KMS-11 (cell line): ENCODE results near the gene ENO1.
"Not testable (repeated sequence)": the region's sequence is repeated elsewhere in the genome, so short reads cannot be mapped to it uniquely, and the experiment has no call there.

Source experiments
- H2AFZ ChIP-seq: fragments of 200-600 bp; sonication (generic); 2 replicates; pipeline ENCODE4 v1.6.1; 2016; ENCODE audit warnings: antibody characterized with exemption, mixed run types, low read depth
- H3K27ac ChIP-seq: fragments of 200-600 bp; sonication (generic); 2 replicates; pipeline ENCODE4 v1.6.1; 2016; ENCODE audit warnings: mild to moderate bottlenecking, mixed run types
- H3K27me3 ChIP-seq: fragments of 200-600 bp; sonication (generic); 2 replicates; pipeline ENCODE4 v1.6.1; 2017; ENCODE audit warnings: mild to moderate bottlenecking, low read depth, mixed run types, moderate library complexity; ENCODE audit not compliant: insufficient read depth
- H3K36me3 ChIP-seq: fragments of 200-600 bp; sonication (generic); 2 replicates; pipeline ENCODE4 v1.6.1; 2017; ENCODE audit warnings: mild to moderate bottlenecking, mixed run types; ENCODE audit not compliant: insufficient read depth
- H3K4me1 ChIP-seq: fragments of 200-600 bp; sonication (generic); 2 replicates; pipeline ENCODE4 v1.6.1; 2016; ENCODE audit warnings: mild to moderate bottlenecking, low read depth, mixed run types; ENCODE audit not compliant: poor library complexity, severe bottlenecking
- H3K4me2 ChIP-seq: fragments of 200-600 bp; sonication (generic); 2 replicates; pipeline ENCODE4 v1.7.0; 2016; ENCODE audit warnings: mild to moderate bottlenecking, mixed run types
- H3K4me3 ChIP-seq: fragments of 200-600 bp; sonication (generic); IDR thresholded peaks from 2 replicates; pipeline ENCODE4 v1.6.1; 2017; ENCODE audit warnings: low read depth, low read length, mixed read lengths; ENCODE audit not compliant: insufficient read depth
- H3K79me2 ChIP-seq: fragments of 200-600 bp; sonication (generic); 2 replicates; pipeline ENCODE4 v1.6.1; 2016; ENCODE audit warnings: low read depth, mixed run types; ENCODE audit not compliant: insufficient read depth
- H3K9ac ChIP-seq: fragments of 200-600 bp; sonication (generic); 2 replicates; pipeline ENCODE4 v1.6.1; 2016; ENCODE audit warnings: mild to moderate bottlenecking, mixed run types
- H4K20me1 ChIP-seq: fragments of 200-600 bp; sonication (generic); 2 replicates; pipeline ENCODE4 v1.6.1; 2016; ENCODE audit warnings: mild to moderate bottlenecking, mixed run types; ENCODE audit not compliant: insufficient read depth
- TF ChIP-seq, protein P1 (sequence below): fragments of 200-600 bp; sonication (generic); conservative IDR thresholded peaks from 2 replicates; pipeline ENCODE4 v1.6.1; 2017; ENCODE audit warnings: low read depth, mild to moderate bottlenecking, antibody characterized with exemption, low read length, moderate library complexity, mixed read lengths

Gene ENO1

DNA sequence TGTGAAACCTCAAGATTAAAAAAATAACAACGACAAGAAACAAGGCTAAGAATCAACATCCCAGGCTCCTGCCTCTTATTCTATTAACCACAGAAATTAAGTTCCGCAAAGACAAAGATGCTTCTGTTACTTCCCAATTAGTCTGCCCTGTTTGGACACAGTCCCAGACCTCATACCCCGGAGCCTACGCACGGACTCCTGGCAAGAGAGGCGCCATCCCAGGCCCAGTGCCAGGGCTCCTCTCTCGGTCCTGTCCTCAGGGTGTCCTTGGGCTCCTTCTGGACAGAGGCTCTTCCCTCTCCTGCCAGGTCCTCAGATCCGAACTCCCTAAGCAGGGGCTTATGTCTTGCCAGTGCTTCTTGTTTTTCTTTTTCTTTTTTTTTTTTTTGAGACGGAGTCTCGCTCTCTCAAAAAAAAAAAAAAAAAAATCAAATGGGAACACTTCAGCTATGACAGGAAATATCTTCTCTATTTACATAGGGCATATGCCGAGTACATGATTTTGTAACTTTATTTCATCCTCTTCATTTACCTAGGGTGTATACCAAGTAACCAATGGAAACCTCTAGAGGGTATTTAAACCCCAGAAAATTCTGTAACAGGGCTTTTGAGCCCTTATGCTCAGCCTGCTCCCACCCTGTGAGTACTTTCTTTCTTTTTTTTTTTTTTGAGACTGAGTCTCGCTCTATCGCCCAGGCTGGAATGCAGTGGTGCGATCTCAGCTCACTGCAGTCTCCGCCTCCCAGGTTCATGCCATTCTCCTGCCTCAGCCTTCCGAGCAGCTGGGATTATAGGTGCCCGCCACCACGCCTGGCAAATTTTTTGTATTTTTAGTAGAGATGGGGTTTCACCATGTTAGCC, 11.7 kb upstream of the ENO1 start:
- H4K20me1 ChIP-seq = no peaks in the 10 kb centered on the region
- no peak overlapping the region for H3K9ac ChIP-seq
- H3K4me3 ChIP-seq = no peak overlapping the region
- no peak overlapping the region for H2AFZ ChIP-seq
- H3K4me2 ChIP-seq = no peak overlapping the region
- no peaks in the 10 kb centered on the region for H3K36me3 ChIP-seq
- H3K27me3 ChIP-seq = no peaks in the 10 kb centered on the region
- H3K27ac ChIP-seq = no peak overlapping the region
- H3K4me1 ChIP-seq = no peaks in the 10 kb centered on the region
- no peaks in the 10 kb centered on the region for H3K79me2 ChIP-seq
- TF ChIP-seq, protein P1, sequence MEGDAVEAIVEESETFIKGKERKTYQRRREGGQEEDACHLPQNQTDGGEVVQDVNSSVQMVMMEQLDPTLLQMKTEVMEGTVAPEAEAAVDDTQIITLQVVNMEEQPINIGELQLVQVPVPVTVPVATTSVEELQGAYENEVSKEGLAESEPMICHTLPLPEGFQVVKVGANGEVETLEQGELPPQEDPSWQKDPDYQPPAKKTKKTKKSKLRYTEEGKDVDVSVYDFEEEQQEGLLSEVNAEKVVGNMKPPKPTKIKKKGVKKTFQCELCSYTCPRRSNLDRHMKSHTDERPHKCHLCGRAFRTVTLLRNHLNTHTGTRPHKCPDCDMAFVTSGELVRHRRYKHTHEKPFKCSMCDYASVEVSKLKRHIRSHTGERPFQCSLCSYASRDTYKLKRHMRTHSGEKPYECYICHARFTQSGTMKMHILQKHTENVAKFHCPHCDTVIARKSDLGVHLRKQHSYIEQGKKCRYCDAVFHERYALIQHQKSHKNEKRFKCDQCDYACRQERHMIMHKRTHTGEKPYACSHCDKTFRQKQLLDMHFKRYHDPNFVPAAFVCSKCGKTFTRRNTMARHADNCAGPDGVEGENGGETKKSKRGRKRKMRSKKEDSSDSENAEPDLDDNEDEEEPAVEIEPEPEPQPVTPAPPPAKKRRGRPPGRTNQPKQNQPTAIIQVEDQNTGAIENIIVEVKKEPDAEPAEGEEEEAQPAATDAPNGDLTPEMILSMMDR = no peak

DNA sequence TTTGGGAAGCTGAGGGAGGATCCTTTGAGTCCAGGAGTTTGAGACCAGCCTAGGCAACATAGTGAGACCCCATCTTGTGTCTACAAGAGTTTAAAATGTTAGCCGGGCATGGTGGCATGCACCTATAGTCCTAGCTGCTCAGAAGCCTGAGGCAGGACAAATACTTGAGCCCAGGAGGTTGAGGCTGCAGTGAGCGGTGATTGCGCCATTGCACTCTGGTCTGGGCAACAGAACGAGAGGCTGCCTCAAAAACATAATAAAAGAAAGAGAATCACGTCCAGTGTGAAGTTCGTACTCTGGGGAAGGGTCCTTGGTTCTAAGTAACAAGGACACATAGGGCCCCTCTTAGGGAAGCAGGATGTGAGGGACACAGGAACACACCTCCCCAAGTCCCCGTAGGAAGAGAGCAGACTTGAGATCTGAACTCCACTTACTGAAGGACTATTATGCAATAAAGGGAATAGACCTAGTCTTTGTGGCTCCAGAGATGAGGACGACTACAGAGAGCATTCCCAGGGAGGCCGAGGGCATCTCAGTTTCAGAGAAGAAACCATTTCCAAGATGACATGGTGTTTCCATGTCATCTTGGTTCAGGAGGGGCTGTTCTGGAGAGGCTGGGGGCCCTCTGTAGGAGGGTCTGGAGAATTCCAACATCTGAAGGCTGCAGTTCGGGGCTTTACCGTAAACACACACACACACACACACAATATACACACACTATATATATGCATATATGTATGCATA, 10.8 kb upstream of the ENO1 start:
- Histone ChIP-seq H3K9ac (no peak overlapping the region), H3K27me3 (no peaks in the 10 kb centered on the region), H3K79me2 (no peaks in the 10 kb centered on the region), H3K27ac (no peak overlapping the region), H3K4me1 (no peaks in the 10 kb centered on the region), H3K4me2 (no peak overlapping the region), H2AFZ (no peak overlapping the region), H3K4me3 (no peak overlapping the region), H3K36me3 (no peaks in the 10 kb centered on the region), H4K20me1 (no peaks in the 10 kb centered on the region)
- TF ChIP-seq, protein P1 = no peak

DNA sequence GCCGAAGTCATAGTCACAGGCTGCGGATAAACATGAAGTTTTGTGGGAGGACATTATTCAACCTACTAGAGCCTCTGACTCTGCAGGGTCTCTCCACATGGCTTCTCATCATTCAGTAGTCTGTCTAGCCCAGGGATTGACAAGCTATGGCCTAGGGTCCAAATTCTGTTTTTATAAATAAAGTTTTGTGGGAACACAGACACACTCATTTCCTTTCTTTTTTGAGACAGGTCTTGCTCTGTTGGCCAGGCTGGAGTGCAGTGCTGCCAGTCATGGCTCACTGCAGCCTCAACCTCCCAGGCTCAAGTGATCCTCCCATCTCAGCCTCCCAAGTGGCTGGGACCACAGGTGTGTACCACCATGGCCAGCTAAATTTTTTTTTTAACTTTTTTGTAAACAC, 8.1 kb upstream of the ENO1 start:
- Histone ChIP-seq H3K9ac (no peak overlapping the region), H3K27ac (no peak overlapping the region), H3K36me3 (no peaks in the 10 kb centered on the region), H3K79me2 (no peaks in the 10 kb centered on the region), H3K27me3 (no peaks in the 10 kb centered on the region), H3K4me3 (no peak overlapping the region), H3K4me2 (no peak overlapping the region), H3K4me1 (no peaks in the 10 kb centered on the region), H2AFZ (no peak overlapping the region), H4K20me1 (no peaks in the 10 kb centered on the region)
- TF ChIP-seq, protein P1 = no peak

DNA sequence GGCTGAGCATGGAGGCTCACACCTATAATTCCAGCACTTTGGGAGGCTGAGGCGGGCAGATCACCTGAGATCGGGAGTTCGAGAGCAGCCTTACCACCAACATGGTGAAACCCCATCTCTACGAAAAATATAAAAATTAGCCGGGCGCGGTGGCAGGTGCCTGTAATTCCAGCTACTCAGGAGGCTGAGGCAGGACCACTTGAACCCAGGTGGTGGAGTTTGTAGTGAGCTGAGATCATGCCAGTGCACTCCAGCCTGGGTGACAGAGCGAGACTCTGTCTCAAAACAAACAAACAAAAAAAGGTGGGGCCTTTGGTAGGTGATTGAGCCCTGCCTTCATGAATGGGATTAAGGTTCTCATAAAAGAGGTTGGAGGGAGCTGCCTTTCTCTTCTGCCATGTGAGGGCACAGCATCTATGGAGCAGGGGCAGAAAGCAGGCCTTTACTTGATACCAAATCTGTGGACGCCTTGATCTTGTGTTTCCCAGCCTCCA, 7.6 kb upstream of the ENO1 start:
- not testable (repeated sequence) for H3K4me1 ChIP-seq, H3K4me3 ChIP-seq, H4K20me1 ChIP-seq, H3K4me2 ChIP-seq, H3K9ac ChIP-seq, H3K27me3 ChIP-seq, H2AFZ ChIP-seq, H3K36me3 ChIP-seq, H3K27ac ChIP-seq, H3K79me2 ChIP-seq

DNA sequence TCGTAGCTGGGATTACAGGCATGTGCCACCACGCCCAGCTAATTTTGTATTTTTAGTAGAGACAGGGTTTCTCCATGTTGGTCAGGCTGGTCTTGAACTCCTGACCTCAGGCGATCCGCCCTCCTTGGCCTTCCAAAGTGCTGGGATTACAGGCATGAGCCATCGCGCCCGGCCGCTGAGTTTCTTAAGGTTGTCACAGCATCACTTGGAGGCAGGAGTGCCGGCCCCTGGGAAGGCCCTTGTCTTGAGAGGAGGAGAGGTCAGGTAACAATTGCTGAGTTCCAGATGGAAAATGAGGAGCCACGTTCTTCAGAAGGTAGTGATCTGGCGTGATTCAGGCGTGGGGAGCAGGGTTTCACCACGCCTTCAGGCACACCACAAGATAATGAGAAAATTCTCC, 5.6 kb upstream of the ENO1 start:
- not testable (repeated sequence) for H3K4me2 ChIP-seq, H4K20me1 ChIP-seq, H3K36me3 ChIP-seq, H3K27me3 ChIP-seq, H3K27ac ChIP-seq, H3K4me3 ChIP-seq, H2AFZ ChIP-seq, H3K9ac ChIP-seq, H3K79me2 ChIP-seq
- H3K4me1 ChIP-seq = peaks cover 15% of the 10 kb centered on the region
